H54 (cell line): ENCODE data around the gene DNMT3A.

Experiments
- DNase-seq: peaks from one replicate; pipeline ENCODE4 v3.0.0; 2011; ENCODE audit warnings: low spot score, mixed read lengths; ENCODE audit not compliant: insufficient read length
- FAIRE-seq: peaks from 3 replicates; lab custom pipeline; 2011; peaks lifted over from hg19 to GRCh38; lab: Jason Lieb, UNC
- POLR2A ChIP-seq: IDR thresholded peaks from 2 replicates; pipeline ENCODE4 v1.6.1; 2011; ENCODE audit warnings: low read depth, mild to moderate bottlenecking, low read length

DNMT3A gene

DNA sequence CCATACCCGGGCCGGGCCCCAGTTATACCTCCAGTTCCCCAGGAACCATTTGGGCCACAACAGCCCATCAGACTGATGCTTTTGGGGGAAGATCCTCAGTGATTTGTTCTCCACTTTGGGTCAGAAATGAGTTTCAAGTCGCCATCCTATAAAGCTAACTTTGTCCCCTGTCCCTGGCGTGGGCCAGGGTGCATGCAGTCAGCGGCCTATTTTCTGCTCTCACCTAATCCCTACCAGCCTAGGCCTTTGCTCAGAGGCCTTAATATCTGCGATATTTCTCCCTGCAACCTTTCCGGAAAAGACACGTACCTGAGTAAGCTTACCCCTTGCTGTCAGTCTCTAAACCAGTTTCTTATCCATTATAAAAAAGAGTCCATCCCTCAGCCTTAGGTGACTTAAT, 7.2 kb downstream of the DNMT3A start:
- TF ChIP-seq POLR2A: no peak
- DNase-seq (no peak), FAIRE-seq (no peak)

DNA sequence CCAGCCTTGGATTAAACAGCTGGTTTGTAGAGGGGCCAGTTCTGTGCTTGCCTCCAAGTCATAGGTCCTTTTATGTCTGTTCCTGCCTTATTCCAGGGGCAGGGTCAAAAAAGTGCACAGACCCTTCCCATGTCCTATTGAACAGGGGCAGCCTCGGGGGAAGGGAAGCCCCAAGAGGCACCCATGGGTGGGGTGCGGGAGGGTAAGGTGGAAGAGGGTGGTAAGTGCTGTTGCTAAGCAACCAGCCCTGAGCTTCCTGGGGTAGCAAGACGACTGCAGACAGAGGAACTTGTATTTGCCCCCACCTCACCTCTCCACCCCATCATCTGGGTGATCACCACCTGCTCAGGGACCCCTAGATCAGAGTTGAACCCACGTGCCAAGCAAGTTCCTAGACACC, 7.7 kb downstream of the DNMT3A start:
- DNase-seq (no peak), FAIRE-seq (no peak)
- no peak for TF ChIP-seq POLR2A

DNA sequence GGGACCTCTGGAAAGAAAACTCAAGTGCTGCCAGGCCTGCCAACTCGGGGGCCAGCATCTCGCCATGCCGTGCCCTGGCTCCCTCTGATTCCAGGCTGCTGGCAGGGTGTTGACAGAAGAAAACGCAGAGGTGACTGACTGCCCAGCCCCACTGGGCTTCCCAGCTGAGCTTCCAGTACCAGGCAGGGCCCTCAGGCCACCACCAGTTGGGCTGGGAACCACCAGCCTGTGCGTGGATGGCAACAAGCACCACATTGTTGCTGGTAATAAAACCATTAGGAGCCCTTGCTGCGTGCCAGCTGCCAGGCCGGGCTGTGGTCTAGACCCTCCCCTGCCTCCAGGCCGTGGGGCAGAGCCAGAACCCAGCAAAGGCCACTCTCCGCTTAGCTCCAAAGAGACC, 9.2 kb downstream of the DNMT3A start:
- FAIRE-seq (no peak), DNase-seq (no peak)

GRCh38 chr2:25331686-25332365, 9.9 kb downstream of the DNMT3A start:
- no peak for TF ChIP-seq POLR2A
- no peak for DNase-seq
- no peak for FAIRE-seq

More for the DNA sequence above, 9.2 kb downstream of the DNMT3A start:
- no peak for TF ChIP-seq POLR2A

GRCh38 chr2:25330937-25331336, 10.8 kb downstream of the DNMT3A start:
- DNase-seq (no peak), FAIRE-seq (no peak)
- no peak for TF ChIP-seq POLR2A

DNA sequence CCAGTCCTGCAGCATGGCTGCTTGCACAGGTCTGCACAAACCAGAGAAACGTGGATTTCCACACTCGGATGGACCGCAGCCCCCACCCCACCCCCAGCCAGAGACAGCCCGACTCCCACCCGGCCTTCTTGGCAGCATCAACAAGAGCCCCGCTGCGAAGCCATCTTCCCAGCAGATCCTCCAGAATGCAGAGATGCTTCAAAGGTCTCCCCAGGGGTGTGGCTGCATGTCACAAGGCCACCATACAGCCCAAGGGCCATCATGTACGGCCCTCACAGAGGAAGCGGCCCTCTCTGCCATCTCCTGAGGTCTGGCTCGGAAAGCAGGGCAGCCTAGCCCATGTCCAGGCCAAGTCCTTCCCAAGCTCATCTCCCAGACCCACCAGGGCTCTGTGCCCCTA, 11.5 kb downstream of the DNMT3A start:
- no peak for FAIRE-seq
- no peak for TF ChIP-seq POLR2A

DNA sequence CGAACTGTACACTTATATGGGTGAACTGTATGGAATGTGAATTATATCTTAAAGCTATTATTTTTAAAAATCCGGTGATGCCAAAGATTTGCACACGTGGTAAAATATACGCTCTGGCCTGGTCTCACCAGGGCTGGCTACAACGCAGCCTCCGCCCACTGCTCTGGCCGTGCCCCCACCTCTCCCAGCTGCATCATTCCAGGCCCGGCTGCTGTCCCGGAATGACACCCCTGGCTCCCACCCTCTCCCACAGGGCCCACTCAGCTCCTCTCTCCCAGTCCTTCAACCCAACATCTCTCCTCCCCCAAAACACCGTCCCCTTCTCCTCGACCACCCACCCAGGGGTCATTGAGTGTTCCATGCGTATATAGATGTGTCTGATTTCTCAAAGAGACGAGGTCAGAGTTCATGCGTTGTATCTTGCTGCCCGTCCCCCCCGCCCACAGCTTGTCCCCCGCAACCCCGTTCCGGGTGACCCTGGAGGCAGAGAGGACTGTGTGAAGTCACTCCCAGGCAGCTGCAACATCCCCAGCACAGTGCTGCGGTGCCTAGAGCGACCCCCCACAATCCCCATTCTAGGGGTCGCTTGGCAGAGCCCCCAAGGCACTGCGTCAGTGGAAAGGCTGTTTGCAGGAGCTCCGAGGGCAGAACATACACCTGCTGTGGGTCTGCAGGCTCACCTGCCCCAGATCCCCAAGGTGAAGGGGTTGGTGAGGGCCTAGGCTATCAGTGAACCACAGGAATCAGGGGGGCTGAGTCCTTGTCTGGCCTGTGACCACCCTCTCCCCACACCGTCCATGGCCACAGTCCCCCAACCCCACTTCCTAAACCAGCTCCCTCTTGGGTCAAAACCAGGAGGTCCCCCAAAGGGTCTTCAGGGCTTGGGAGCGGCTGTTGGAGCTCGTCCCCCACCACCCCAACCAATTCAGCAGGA, 13.3 kb downstream of the DNMT3A start:
- no peak for DNase-seq
- TF ChIP-seq POLR2A: no peak
- FAIRE-seq: no peak

More for the DNA sequence above, 11.5 kb downstream of the DNMT3A start:
- no peak for DNase-seq

DNA sequence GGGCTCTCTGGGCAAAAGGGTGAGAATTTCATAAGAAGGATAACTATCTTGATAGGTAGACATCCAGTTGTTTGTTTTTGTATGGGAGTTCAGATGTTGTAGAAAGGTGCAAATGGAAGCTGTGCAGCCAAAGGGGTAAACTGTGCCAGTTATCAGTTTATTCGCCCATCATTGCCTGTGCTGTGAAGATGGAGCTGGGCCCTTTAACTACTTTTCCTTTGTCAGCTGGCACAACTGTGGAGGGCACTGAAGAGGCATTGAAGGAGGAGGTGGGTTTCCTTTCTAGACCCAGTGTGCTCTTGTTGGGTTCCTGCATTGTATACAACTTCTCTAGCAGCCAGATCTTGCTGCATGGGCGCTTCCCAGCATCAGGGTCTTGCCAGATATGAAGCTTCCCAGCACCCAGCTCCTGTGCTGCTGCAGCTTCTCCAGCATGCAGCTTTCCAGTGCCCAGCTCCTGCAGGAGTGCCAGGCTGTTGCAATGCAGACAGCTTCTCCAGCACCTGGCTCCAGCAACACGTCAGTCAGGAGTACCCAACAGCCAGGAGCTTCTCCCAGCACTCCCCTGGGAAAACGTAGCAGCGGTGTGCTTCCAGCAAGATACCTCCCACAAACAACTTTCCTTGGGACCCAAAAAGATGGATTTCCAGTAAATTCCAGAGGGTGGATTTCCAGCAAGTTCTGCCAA, 15.3 kb downstream of the DNMT3A start:
- DNase-seq (no peak), FAIRE-seq (no peak)
- TF ChIP-seq POLR2A: no peak

GRCh38 chr2:25324905-25325592, 16.7 kb downstream of the DNMT3A start:
- no peak for TF ChIP-seq POLR2A
- FAIRE-seq: no peak

DNA sequence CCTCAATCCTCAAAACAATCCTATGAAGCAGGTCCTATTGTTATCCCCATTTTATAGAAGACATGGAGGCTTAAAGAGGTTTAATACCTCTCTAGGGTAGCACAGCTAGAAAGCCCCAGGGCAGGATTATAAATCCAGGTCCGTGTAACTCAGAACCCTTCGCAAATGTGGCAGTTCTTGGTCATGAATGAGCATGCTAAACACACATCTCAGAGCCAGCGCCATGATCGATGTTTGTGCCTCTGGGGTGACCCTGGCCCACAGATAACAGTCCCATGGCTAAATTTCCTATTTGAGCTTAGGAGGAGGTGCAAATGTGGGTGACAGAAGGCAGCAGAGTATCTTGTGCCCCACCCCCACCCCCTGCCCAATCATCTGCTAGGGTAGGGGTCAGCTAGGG, 17.5 kb downstream of the DNMT3A start:
- no peak for TF ChIP-seq POLR2A
- no peak for DNase-seq
- FAIRE-seq: no peak

More at GRCh38 chr2:25324905-25325592, 16.7 kb downstream of the DNMT3A start:
- peak; percentile 69 for DNase-seq

- no peak for TF ChIP-seq POLR2A
- FAIRE-seq (no peak), DNase-seq (no peak)
Observed at GRCh38 chr2:25323610-25324189, 18.0 kb downstream of the DNMT3A start.

DNA sequence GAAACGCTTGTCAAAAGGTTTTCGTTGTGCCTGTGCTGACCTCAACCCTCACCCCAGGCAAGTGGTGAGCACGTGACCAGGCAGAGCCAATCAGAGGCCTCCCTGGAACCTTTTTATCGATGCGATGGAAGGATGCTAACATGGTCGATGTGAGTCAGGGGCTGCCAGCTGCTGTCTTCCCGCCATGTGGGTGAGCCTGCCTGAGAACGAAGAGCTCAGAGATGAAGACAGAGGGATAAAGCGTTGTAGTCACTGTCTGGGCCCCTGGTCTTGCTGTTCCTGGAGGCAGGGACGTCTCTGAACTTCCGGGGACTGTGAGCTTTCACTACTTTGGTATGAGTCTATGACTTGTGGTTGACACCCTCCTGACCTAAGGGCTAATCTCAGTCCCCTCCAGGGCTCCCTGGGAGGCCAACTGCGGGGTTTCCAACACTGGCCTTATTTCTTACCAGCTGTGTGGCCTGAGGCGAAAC, 18.6 kb downstream of the DNMT3A start:
- FAIRE-seq (no peak), DNase-seq (no peak)
- TF ChIP-seq POLR2A: no peak

DNA sequence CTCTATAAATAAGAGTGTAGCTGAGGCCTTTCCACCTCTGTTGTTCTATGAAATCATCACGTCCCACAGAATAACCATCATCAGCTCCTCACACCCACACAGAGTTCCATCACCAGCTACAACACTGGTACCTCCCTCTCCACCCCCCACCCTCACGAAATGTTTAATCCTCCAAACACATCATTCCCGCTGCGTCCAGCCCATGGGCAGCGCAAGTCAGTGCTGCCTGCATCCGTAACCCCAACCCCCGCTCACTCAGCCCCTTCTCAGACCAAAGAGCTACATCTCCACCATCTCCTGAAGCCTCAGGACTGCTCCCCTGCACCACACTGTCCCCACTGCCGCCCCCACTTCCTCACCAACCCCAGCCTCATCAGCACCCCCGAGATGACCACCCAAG, 19.4 kb downstream of the DNMT3A start:
- no peak for TF ChIP-seq POLR2A
- no peak for DNase-seq
- FAIRE-seq: no peak
